Measurements from ENCODE around the gene TNFSF8.

GRCh38 chr9:114860187-114860586 lies 70.2 kb downstream of the TNFSF8 start:
- TF ChIP-seq TAF1 (IDR thresholded peaks at IDR 0.05; ENCODE audit: borderline replicate concordance, low read depth, low read length) (no peak), POLR2AphosphoS5 (IDR thresholded peaks at IDR 0.05; ENCODE audit: low read depth, low read length) (no peak), EP300 (IDR thresholded peaks at IDR 0.05; ENCODE audit: borderline replicate concordance in 1 of 2, low read depth in 1 of 2, low read length in 1 of 2) (no peak), CTCF (IDR thresholded peaks at IDR 0.05) (no peak), GATA2 (CRISPR knock-in tag; IDR thresholded peaks at IDR 0.05) (no peak), MAX (IDR thresholded peaks at IDR 0.05; ENCODE audit: low read depth) (no peak), IRF3 (IDR thresholded peaks at IDR 0.05; ENCODE audit: low read depth, low read length) (no peak), YY1 (IDR thresholded peaks at IDR 0.05; ENCODE audit: low read depth) (no peak), FOXJ3 (CRISPR knock-in tag; IDR thresholded peaks at IDR 0.05) (no peak), JUND (IDR thresholded peaks at IDR 0.05) (no peak)

All from SK-N-SH (cell line).